Stimulated activated CD4-positive, alpha-beta T cell treated with anti-CD3 and anti-CD28 coated beads, TNF-alpha, amount 100 ng/mL, for 48 hours (primary cell): ENCODE measurements around the gene GNG7.
"Not testable (repeated sequence)": the region's sequence is repeated elsewhere in the genome, so short reads cannot be mapped to it uniquely, and the experiment has no call there.

Source experiments
- DNase-seq, 3 donors: peaks; one replicate each; pipeline ENCODE4 v3.0.0-alpha.2; 2020; ENCODE audit warnings: low read depth in 3 of 3

GNG7 gene

DNA sequence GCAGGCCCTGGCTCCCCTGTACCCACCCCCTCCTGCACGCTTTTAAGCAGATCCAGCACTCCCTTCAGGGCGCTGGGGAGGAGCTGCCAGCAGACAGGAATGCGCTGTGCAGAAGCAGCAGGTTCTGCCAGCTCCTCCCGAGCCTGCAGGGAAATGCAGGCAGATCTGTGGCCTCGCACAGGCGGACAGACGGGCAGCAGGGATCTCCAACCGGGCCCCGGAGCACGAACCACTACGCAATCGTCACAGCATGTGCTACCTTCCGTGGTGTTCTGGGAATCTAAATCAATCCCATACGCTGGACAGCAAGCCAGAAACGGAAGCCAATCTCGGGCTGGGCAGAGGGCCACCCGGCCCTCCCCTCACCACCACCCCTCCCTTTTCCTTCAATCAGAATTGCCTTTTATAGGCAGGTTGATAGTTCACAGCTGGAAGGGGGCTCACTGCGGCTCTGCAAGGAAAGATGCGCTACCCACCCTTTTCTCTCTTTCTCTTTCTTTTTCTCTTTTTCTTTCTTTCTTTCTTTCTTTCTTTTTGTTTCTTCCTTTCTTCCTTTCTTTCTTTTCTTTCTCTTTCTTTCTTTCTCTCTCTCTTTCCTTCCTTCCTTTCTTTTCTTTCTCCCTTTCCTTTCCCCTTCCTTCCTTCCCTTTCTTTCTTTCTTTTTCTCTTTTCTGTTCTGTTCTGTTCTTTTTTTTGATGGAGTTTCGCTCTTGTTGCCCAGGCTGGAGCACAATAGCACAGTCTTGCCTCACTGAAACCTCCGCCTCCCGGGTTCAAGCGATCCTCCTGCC is 99.9 kb downstream of the GNG7 start:
- no peak for DNase-seq

DNA sequence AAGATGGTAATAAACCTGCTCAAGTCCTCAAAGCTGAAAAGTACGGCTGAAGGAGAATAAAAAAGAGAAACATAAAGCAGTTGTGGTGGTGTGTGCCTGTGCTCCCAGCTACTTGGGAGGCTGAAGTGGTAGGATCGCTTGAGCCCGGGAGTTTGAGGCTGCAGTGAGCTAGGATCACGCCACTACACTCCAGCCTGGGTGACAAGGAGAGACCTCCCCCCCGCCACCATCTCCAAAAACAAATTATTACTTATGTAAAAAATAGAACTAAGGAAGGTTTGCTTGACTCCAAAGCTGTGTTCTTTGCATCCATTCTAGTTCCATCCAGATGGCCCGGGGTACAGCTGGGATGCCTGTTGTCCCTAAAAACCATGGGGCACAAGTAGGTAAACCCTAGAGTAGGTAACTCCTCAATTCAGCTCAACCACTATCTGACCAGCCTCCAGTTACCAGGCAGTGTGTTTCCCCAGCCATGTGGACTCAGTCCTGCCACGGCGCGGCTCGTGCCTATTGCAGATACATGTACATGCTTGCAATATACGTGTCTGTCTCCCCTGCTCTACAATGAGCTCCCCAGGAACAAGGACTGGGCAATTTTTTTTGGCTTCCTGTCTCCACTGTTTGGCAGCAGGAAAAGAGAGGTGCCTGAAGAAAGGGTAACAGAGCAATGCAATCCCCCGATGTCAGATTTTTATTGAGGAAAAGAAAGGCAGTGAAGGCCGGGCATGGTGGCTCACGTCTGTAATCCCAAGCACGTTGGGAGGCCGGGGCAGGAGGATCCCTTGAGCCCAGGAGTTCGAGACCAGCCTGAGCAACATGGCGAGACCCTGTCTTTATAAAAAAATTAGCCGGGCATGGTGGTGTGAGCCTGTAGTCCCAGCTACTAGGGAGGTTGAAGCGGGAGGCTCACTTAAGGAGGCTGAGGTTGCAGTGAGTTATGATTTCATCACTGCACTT is 101.3 kb downstream of the GNG7 start:
- no peak for DNase-seq

DNA sequence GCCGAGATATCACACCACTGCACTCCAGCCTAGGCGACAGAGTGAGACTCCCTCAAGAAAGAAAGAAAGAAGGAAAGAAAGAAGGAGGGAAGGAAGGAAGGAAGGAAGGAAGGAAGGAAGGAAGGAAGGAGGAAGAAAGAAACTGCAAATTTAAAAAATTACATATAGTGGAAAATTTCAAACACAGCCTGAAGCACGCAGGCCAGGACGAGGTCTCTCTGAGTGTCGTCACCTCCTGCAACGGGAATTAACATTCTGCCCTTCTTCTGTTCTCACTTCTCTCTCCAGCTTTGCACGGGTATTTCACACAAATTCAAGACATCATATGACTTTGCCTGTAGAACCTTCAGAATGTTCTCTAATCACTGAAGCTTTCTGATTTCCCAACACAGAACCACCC is 108.2 kb downstream of the GNG7 start:
- DNase-seq: no peak

DNA sequence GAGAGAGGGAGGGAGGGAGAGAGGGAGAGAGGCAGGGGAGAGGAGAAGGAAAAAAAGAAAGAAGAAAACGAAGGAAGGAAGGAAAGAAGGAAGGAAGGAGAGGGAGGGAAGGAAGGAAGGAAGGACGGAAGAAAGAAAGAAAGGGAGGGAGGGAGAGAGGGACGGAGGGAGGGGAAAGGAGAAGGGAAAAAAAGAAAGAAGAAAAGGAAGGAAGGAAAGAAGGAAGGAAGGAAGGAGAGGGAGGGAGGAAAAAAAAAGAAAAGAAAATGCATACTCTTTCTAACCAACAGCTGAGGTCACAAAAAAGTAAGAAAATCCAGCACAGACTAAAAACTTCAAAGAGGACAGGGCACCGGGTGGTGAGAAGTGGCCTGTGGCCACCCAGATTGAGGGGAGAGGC is 109.7 kb downstream of the GNG7 start:
- no peak for DNase-seq

DNA sequence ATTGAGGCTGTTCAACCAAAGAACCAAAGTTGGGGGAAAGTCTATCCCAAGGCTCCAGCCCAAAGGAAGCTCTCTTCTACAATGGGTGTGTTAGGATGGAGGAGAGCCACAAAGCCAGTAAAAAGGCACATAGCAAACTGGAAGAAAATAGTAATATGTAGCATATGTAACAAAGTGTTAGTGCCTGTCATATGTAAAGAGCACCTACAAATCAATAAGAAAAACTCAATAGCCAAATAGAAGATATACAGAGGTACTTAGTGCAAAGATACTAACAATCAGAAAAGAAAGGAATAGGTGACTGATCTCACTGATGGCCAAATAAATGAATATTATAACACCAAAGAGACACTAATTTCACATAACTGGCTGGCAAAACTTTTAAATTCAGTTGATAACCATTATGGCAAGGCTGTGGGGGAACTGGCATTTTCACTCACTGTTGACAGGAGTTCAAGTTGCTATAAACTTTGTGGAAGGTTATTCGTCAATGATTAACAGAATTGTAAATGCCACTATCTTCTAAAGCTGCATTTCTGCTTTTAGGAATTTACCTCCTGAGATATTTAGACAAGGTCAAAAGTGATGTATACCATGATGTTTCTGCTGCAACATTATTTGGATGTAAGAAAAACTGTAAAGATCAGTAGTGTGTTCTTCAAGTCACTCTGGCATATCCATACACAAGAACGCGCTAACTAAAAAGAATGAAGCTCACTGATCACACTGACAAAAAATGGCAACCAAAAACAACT is 110.8 kb downstream of the GNG7 start:
- DNase-seq: no peak

DNA sequence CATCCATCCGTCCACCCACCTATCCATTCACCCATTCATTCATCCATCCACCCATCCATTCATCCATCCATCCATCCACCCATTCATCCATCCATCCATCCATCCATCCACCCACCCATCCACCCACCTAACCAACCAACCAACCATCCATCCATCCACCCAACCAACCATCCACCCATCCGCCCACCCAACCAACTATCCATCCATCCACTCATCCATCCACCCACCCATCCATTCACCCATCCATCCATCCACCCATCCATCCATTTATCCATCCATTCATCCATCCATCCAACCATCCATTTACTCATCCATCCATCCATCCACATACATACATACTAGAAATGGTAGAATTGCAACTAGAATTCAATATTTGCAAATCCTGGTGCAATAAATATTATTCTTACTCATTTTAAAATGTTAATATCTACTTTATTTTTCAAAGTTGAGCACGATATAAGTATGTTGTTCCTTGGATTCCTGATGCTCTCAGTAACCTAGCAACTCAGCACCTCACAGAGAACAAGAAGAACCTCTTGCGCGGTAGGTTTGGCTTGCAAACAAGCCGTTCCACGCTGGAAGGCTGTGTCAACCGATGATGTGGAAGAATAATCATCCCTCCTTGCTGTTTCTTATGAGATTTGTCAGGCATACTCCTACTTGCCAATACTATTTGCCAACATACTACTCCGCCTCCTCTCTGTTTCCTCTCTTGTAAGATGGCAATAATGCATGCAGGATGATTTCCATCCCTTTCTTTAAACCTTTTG is 111.7 kb downstream of the GNG7 start:
- DNase-seq: no peak

DNA sequence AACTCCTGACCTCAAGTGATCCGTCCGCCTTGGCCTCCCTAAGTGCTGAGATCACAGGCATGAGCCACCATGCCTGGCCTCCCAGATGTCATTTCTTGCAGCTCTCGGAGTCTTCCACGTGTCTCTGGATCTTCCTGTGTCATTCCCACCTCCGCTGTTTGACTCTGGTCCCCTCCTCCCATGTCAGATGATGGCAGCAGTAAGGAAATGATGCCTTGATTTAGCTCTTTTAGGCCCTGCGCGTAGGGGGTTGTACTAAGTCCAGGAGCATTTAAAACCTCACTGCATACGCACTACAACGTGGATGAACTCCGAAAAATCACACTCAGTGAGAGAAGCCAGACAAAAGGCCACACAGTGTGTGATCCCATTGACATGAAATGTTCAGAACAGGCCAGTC is 113.1 kb downstream of the GNG7 start:
- no peak for DNase-seq

DNA sequence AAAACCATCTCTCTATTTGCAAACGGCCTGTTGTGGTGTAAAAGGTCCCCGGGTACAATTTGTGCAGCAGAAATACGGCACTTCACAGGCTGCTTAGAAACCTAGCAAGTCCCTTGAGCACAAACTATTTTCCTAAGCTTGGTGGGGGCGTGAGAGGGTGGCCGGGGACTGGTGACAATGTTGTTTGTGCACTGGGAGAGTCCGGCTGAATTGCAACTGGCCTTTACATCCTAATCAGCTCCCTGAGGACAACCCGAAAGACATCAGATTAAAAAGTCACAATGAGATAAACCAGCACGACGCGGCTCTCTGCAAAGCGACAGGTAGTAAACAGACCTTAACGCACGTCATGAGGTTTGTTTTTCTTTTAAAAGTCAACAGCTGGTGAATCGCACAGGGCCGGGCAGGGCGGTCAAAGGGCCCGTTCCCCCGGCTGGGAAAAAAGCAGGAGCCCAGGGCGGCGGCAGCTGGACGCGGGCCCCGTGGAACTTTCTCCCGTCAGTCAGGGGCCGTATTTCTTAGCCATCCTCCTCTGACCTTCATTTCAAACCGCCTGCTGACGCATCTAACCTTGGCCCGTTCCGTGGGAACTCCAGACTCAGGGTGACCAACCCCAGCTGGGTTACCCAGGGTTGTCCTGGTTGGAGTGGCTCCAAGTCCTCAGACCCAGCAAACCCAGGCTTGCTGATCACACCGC is 114.3 kb downstream of the GNG7 start:
- DNase-seq: no peak

DNA sequence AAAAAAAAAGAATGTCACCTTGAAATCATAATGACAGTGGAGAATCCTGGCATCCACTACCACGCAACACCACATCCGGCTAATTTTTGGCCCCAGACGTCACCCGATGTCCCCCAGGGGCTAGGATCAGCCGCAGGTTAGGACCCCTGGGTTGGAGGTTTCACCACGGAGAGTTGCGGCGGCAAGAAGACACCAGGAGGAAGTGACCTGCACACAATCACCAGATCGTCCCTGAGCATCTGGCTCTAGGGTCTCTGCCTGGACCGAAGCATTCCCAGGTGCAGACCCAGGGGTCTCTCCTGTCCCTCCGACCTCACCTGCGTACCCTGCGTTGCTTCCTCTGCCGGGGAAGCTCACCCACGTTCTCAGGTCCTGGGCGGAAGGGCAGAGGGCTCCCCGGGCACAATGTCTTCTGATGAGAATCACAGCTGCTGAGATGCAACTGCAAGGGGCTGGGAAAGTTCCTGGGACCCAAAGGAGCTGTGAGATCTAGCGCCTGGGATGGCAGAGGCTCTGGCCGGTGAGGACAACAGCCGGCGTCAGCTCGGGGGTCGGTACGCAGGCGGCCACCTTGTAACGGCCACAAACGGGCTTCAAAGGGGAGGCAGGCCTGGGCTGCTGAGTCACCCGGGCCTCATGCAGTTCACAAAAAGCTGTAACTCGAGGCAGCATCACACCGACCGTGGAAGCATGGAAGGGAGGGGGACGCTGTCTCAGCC is 115.3 kb downstream of the GNG7 start:
- DNase-seq: no peak

DNA sequence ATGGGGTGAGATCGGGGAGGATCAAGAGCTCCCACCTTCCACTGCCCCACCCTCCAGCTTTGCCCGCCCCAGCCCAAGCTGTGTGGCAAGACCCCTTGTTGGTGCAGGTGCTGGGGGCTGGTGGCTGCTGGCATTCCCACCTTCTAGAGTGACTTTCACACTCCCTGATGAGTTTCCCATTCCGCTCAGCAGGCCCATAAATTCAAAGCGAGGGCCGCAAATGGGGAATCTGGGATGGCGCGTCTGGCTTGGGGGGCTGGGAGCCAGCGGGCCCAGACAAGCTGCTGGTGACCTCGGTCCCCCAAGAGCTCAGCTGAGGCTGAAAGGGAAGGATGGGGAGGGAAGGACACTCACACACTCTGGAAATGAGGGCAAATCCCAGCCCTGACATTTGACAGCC is 116.3 kb downstream of the GNG7 start:
- DNase-seq: no peak

DNA sequence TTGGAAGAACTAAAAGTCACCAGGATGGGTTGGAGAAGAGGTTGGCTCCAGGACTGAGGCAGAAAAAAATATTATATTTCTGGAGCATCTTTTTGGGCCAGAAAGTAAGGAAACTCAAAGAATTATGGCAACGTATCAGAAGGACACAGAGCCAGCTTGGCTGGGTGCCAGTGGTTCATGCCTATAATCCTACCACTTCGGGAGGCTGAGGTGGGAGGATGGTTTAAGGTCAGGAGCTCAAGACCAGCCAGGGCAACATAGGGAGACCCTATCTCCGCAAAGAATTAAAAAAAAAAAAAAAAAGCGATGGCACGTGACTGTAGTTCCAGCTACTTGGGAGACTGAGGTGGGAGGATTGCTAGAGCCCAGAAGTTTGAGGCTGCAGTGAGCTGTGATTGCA is 118.5 kb downstream of the GNG7 start:
- no peak for DNase-seq

DNA sequence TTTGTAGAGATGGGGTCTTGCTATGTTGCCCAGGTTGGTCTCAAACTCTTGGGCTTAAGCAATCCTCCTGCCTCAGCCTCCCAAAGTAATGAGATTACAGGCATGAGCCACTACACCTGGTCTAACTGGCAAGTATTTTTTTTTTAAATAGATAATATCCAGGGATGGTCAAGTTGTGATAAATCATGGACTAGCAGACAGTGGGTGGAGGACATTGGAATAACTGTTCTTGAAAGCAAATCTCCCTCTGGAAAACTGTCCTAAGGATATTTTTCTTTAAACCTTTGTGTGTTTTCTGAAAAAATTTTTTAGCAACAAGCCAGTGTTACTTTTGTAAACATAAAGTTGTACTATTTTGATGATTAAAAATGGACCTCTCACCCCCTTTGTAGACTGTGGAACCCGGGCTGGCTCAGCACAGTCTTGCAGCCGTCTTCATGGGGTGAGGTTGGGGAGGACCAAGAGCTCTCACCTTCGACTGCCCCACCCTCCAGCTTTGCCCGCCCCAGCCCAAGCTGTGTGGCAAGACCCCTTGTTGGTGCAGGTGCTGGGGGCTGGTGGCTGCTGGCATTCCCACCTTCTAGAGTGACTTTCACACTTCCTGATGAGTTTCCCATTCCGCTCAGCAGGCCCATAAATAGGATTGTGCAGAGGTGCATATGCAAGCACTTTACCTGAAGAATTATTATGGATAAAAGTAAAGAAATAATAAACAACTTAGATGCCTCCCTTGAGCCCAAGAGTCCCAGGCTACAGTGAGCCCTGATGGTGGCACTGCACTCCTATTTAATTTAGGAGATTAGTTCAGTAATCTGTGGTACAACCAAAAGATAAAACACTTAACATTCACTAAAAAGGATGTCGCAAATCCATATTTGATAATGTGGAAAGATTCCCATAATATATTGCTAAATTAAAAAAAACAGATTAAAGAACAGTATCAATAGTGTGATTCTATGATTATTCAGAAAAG is 119.2 kb downstream of the GNG7 start:
- DNase-seq: no peak

DNA sequence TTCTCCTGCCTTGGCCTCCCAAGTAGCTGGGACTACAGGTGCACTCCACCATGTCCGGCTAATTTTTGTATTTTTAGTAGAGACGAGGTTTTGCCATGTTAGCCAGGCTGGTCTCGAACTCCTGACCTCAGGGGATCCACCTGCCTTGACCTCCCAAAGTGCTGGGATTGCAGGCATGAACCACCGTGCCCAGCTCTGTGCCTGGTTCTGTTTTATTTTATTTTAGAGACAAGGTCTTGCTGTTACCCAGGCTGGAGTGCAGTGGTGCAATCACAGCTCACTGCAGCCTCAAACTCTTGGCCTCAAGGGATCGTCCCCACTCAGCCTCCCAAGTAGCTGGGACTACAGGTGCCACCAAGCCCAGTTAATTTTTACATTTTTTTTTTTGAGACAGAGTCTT is 122.1 kb downstream of the GNG7 start:
- not testable (repeated sequence) for DNase-seq

DNA sequence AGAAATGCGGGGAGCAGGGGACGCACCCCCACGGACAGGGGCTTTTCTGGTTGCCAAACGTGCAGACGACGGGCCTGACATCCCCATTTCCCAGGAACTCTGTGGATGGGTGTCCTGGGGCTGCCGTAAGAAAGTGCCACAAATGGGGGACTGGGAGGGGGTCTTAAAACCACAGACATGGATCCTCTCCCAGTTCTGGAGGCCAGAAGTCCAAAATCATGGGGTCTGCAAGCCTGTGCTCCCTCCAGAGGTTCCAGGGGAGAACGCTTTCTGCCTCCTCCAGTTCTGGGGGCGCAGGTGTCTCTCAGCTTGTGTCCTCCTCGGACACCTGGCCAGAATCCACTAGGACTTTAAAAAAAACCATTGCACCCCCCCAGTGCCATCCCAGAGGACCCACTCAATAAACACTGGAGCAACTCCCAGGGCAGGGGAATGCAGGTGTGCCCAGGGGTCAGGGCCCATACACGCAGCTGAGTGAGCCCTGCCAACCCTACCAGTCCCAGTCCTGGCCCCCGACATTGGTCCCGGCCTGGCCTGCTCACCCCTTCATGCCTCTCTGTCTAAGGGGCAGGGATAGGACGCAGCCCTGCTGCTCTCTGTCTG is 122.7 kb downstream of the GNG7 start:
- no peak for DNase-seq

DNA sequence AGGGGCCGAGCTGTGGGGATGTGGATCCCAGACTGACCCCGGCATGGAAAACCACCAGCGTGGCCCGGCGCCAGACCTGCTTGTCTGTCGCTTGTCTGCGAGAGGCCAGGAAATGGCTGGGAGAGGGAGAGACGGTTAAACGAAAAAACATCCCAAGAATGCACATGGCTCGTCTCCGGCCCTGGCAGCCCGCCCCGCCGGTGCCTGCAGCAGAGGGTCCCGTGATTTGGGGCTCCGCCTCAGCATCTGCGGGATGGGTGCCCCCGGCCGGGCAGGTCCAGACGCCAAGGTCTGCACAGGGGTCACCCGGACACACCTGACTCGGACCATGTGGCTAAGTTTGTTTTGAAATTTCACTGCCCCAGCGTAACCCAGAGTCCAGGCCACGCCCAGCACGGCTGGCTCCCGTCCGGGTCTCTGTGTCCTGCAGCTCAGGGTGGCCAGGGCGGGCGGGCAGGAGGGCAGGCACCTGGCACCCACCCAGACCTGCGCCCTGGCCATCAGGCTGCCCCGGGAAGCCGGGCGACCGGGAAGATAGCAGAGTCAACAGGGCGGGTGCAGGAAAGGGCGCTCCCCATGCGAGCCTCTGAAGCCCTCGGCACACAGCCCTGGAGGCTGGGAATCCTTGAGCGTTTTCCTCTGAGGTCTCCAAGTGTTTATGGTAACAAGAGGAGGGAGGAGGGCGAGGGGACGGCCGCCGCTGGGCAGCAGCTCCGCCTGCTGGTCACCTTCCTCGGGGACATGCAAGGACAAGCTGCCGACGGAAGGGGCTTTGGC is 123.4 kb downstream of the GNG7 start:
- peak in 2 of 3 donors; percentile 34 to 55 for DNase-seq

DNA sequence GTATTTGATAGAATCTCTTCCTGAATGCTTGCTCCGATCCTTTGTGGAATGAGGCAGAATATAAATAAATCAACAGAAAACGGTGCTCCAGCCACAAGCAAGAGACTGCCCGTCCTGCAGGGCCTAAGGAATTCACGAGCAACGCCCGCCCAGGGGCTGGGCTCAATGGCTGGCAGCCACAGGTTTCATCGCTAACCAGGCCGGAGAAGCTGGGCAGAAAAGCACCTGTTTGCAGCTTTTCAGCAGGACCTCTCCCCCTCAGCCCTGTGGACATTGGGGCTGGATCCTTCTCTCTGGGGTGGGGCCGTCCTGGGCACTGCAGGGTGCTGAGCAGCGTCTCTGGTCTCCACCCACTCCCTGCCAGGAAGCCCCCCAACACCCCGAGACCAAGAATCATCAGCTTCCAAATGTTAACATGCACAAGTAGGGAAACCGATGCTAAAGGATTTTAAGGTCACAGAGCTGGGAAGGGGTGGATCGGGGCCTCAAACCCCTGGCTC is 124.1 kb downstream of the GNG7 start:
- no peak for DNase-seq

DNA sequence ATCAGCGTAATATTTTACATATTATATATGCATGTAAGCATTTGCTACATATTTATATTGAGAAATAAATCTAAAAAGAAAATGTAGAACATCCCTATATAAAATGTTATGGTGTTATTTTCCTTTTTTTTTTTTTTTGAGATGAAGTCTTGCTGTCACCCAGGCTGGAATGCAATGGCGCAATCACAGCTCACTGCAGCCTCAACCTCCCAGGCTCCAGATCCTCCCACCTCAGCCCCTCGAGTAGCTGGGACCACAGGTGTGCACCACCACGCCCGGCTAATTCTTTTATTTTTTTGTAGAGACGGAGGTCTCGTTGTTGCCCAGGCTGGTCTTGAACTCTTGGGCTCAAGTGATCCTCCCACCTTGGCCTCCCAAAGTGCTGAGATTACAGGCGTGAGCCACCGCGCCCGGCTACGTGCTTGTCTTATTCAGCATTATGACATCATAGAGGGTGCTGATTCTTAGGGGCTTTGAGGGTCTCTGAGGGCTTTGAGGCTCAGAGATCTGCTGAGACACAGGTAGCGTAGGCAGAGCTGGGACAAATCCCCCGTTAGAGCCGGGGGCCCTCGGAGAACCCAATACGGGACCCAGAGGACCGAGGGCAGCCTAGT is 124.7 kb downstream of the GNG7 start:
- DNase-seq: no peak
